OCI-LY7 (cell line): Measurements from ENCODE around the gene INKA2.

Source experiments
- EZH2phosphoT487 ChIP-seq: fragments of 200-600 bp; sonication (generic); IDR thresholded peaks from 2 replicates; pipeline ENCODE4 v1.6.1; 2018; ENCODE audit warnings: low read depth, borderline replicate concordance, mild to moderate bottlenecking, mixed run types, antibody characterized with exemption, low read length, moderate library complexity, mixed read lengths
- TF ChIP-seq, protein P1 (sequence below): fragments of 200-600 bp; sonication (generic); conservative IDR thresholded peaks from 2 replicates; pipeline ENCODE4 v1.5.1; 2014; ENCODE audit warnings: mild to moderate bottlenecking, antibody characterized with exemption, low read length, moderate library complexity, mixed read lengths

DNA sequence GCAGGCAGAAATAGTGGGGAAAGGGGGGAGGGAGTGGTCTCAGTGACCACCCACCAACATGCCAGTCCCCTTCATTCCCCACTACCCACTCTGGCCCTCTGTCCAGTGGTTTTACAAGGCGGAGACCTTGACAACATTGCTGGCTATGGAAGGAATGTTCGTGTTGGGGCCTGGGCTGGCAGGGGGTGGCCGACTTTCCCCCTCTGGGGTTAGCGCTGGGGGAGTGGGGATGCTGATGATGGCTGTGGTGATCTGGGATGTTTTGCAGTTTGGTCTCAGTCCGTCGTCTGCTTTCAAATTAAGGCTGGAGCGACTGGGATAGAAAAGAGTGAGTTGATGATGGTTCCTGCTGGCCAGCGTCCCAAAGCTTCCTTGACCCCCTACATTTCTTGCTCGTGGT lies 36.8 kb upstream of the INKA2 start:
- TF ChIP-seq, protein P1, sequence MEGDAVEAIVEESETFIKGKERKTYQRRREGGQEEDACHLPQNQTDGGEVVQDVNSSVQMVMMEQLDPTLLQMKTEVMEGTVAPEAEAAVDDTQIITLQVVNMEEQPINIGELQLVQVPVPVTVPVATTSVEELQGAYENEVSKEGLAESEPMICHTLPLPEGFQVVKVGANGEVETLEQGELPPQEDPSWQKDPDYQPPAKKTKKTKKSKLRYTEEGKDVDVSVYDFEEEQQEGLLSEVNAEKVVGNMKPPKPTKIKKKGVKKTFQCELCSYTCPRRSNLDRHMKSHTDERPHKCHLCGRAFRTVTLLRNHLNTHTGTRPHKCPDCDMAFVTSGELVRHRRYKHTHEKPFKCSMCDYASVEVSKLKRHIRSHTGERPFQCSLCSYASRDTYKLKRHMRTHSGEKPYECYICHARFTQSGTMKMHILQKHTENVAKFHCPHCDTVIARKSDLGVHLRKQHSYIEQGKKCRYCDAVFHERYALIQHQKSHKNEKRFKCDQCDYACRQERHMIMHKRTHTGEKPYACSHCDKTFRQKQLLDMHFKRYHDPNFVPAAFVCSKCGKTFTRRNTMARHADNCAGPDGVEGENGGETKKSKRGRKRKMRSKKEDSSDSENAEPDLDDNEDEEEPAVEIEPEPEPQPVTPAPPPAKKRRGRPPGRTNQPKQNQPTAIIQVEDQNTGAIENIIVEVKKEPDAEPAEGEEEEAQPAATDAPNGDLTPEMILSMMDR: no peak
- TF ChIP-seq EZH2phosphoT487: no peak
